ENCODE measurements around the gene PTDSS2. TPM values are rescaled to one million over a fixed set of nuclear protein-coding genes. Genes with fewer than 3 reads are reported as not detected.

Gene PTDSS2
- total RNA-seq, 4 donors from 2014 or later: 22.3 to 31.0 (median 25.3) TPM

GRCh38 chr11:417652-418342 is 32.3 kb upstream of the PTDSS2 start:
- H3K4me3 ChIP-seq: peak overlapping the region; percentile 67
- H3K9me3 ChIP-seq: no peaks in the 10 kb centered on the region
- DNase-seq (ENCODE audit: low spot score in 2 of 2): no peak
- H3K36me3 ChIP-seq: no peaks in the 10 kb centered on the region
- peaks cover 26% of the 10 kb centered on the region for H3K27me3 ChIP-seq
- no peak overlapping the region for H3K27ac ChIP-seq
- peaks cover 31% of the 10 kb centered on the region for H3K4me1 ChIP-seq
- 44% methylated on average over 12 of the region's 19 CpGs for WGBS
- TF ChIP-seq POLR2A (IDR thresholded peaks at IDR 0.05) (no peak), POLR2AphosphoS5 (IDR thresholded peaks at IDR 0.05) (no peak), EP300 (IDR thresholded peaks at IDR 0.05) (no peak), CTCF (IDR thresholded peaks at IDR 0.05) (no peak)

GRCh38 chr11:418343-419247 is 31.5 kb upstream of the PTDSS2 start:
- 88% methylated on average over 30 of the region's 30 CpGs for WGBS

GRCh38 chr11:419248-420005 is 30.7 kb upstream of the PTDSS2 start:
- no peaks in the 10 kb centered on the region for H3K9me3 ChIP-seq
- no peak overlapping the region for H3K27ac ChIP-seq
- DNase-seq (ENCODE audit: low spot score in 2 of 2): no peak
- TF ChIP-seq CTCF (IDR thresholded peaks at IDR 0.05): no peak
- no peak for TF ChIP-seq EP300 (IDR thresholded peaks at IDR 0.05)
- no peak for TF ChIP-seq POLR2A (IDR thresholded peaks at IDR 0.05)
- no peak for TF ChIP-seq POLR2AphosphoS5 (IDR thresholded peaks at IDR 0.05)
- H3K4me3 ChIP-seq: no peak overlapping the region
- H3K4me1 ChIP-seq: peaks cover 23% of the 10 kb centered on the region
- peaks cover 26% of the 10 kb centered on the region for H3K27me3 ChIP-seq
- 66% methylated on average over 9 of the region's 20 CpGs for WGBS
- no peaks in the 10 kb centered on the region for H3K36me3 ChIP-seq

More at GRCh38 chr11:418343-419247, 31.5 kb upstream of the PTDSS2 start:
- H3K36me3 ChIP-seq: no peaks in the 10 kb centered on the region
- DNase-seq (ENCODE audit: low spot score in 2 of 2): no peak
- peaks cover 26% of the 10 kb centered on the region for H3K27me3 ChIP-seq
- no peak overlapping the region for H3K4me3 ChIP-seq
- H3K9me3 ChIP-seq: no peaks in the 10 kb centered on the region
- no peak overlapping the region for H3K27ac ChIP-seq
- TF ChIP-seq POLR2AphosphoS5 (IDR thresholded peaks at IDR 0.05): no peak
- H3K4me1 ChIP-seq: peaks cover 23% of the 10 kb centered on the region

GRCh38 chr11:420054-420910 is 29.8 kb upstream of the PTDSS2 start:
- no peaks in the 10 kb centered on the region for H3K9me3 ChIP-seq
- 76% methylated on average over 51 of the region's 71 CpGs for WGBS
- H3K27ac ChIP-seq: no peak overlapping the region
- no peak for DNase-seq (ENCODE audit: low spot score in 2 of 2)
- H3K36me3 ChIP-seq: no peaks in the 10 kb centered on the region
- TF ChIP-seq POLR2AphosphoS5 (IDR thresholded peaks at IDR 0.05) (no peak), POLR2A (IDR thresholded peaks at IDR 0.05) (no peak), EP300 (IDR thresholded peaks at IDR 0.05) (no peak), CTCF (IDR thresholded peaks at IDR 0.05) (no peak)
- H3K4me3 ChIP-seq: no peak overlapping the region
- peaks cover 23% of the 10 kb centered on the region for H3K4me1 ChIP-seq
- H3K27me3 ChIP-seq: peaks cover 26% of the 10 kb centered on the region

- no peak overlapping the region for H3K27ac ChIP-seq
- DNase-seq (ENCODE audit: low spot score in 2 of 2): no peak
- H3K4me1 ChIP-seq: peaks cover 19% of the 10 kb centered on the region
- H3K4me3 ChIP-seq: no peak overlapping the region
- WGBS: 90% methylated on average over 21 of the region's 21 CpGs
- no peaks in the 10 kb centered on the region for H3K36me3 ChIP-seq
- H3K9me3 ChIP-seq: no peaks in the 10 kb centered on the region
- no peak for TF ChIP-seq POLR2A (IDR thresholded peaks at IDR 0.05)
- no peak for TF ChIP-seq EP300 (IDR thresholded peaks at IDR 0.05)
- no peak for TF ChIP-seq CTCF (IDR thresholded peaks at IDR 0.05)
- TF ChIP-seq POLR2AphosphoS5 (IDR thresholded peaks at IDR 0.05): no peak
- H3K27me3 ChIP-seq: peaks cover 21% of the 10 kb centered on the region
These were observed 29.2 kb upstream of the PTDSS2 start for GRCh38 chr11:420911-421321.

All from suprapubic skin (tissue), 4 donors.